ENCODE measurements around the gene RABGEF1.

DNA sequence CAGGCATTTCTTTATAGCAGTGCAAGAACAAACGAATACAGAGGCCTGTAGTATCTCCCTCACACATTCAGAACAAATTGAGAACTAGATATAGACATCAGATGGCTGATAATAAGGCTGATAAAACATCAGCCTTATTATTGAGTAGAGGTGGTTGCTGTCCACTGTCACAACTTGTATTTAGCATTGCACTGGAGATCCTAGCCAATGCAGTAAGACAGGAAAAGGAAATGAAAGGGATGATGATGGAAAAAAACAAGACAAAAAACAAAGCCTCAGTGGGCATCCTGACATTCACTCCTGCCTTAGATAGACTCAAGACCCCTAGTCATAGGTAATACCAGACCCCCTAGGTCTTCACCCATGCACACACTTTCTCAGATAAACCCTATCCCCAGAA is 4.7 kb upstream of the RABGEF1 start:
- TF ChIP-seq, protein P1, sequence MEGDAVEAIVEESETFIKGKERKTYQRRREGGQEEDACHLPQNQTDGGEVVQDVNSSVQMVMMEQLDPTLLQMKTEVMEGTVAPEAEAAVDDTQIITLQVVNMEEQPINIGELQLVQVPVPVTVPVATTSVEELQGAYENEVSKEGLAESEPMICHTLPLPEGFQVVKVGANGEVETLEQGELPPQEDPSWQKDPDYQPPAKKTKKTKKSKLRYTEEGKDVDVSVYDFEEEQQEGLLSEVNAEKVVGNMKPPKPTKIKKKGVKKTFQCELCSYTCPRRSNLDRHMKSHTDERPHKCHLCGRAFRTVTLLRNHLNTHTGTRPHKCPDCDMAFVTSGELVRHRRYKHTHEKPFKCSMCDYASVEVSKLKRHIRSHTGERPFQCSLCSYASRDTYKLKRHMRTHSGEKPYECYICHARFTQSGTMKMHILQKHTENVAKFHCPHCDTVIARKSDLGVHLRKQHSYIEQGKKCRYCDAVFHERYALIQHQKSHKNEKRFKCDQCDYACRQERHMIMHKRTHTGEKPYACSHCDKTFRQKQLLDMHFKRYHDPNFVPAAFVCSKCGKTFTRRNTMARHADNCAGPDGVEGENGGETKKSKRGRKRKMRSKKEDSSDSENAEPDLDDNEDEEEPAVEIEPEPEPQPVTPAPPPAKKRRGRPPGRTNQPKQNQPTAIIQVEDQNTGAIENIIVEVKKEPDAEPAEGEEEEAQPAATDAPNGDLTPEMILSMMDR (conservative IDR thresholded peaks at IDR 0.05) = no peak
- no peak for TF ChIP-seq EZH2 (IDR thresholded peaks at IDR 0.05; ENCODE audit: low read depth)

Data from PC-9 (cell line).